DMS 273 (cell line): ENCODE measurements around the gene PIKFYVE.
"Not testable (repeated sequence)": the region's sequence is repeated elsewhere in the genome, so short reads cannot be mapped to it uniquely, and the experiment has no call there.

Experiments used
- DNase-seq: peaks from one replicate; lab custom pipeline; 2025; ENCODE audit not compliant: unreplicated experiment; lab: John Stamatoyannopoulos, UW

The PIKFYVE gene

GRCh38 chr2:208359632-208359986, 93.6 kb downstream of the PIKFYVE start:
- DNase-seq, result no peak

- DNase-seq, result peak; percentile 81
These were observed 94.4 kb downstream of the PIKFYVE start for GRCh38 chr2:208360259-208361076.

DNA sequence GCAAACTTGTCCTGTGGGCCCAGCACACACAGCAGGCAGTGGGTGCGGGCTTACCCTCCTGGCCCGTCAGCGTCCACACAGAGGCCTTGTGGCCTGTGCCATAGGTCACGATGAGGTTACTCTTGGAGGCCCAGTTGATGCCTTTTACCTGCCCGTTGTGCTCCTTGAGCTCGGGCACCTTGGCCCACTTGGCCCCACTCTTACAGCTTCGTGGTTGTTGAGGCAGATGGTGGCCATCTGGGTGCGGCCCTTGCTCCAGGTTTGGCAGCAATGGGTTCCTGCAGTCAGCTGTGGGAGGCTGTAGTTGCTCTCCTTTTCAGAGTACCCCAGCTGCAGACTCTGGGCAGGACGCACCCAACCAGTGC, 95.0 kb downstream of the PIKFYVE start:
- peak; percentile 81 for DNase-seq

- peak; percentile 48 for DNase-seq
These were observed 97.4 kb downstream of the PIKFYVE start for GRCh38 chr2:208363485-208363884.

GRCh38 chr2:208366215-208367127, 100.4 kb downstream of the PIKFYVE start:
- no peak for DNase-seq

- DNase-seq, result no peak
These were observed 103.0 kb downstream of the PIKFYVE start for GRCh38 chr2:208369091-208369490.

- no peak for DNase-seq
These were observed 105.0 kb downstream of the PIKFYVE start for GRCh38 chr2:208370881-208371633.

DNA sequence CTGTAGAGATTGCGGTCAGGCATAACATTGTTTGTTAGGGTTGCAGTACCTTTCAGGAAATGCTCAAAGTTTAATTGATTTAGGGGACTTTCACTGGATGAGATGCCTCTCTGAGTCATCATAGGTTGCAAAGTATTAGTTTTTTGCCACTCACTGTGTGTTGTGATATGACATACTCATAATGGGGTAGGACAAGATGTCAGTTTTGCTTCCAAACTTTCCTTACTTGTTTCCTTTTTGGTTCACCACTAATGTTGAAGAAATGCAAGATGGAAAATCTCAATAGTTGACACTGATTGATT, 105.5 kb downstream of the PIKFYVE start:
- DNase-seq, result no peak

DNA sequence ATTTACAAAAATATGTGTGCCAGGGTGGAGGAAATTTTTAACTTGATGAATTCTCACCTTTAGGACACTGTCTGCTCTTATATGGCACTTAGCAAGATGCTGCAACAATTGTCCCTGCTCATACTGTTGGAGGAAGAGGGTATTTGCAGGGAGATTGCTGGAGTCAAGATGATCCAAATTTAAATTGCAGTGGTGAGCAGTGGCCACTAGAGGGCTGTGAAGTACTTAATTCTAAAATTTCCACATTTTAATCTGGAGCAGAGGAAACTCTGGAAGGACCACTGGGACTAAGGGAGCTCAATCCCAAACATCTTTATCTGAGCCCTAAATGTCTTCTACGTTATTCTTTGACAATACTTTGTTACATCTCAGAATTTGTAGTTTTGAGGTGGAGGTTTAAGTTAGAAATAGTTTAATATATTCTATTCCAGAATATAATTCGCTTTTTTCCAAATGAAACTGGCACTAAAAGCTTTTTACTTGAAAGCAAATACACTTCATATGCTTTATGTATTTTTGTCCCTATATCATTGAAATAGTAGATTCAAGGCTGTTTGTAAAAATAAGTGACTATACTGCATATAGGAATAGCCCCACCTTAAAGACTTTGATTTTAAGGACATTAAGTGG, 107.5 kb downstream of the PIKFYVE start:
- peak; percentile 75 for DNase-seq

DNA sequence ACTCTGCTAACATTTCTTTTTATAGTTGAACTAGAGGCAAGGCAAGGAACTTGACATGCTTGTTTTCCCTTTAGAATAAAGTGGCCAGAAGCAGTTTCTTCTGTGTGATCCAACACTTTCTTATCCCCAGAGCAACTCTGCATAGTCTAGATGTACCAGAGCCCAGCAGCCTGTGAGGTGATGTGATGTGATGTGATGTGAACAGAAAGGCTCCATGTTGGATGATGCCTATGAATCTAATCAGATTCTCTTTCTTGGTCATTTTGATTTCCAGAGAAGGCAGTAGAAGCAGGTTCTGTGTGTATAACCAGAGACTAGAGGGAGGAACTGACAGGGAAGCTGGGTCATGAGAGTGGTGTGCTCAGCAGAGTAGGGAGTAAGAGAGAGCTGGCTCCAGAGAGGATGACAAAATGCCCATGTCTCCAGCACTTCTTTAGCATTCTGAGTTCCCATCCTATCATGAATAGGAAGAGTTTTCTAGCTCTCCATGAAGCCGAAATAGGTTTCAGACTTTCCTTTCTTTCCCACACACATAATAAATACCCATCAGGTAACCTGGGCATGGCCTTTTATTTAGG, 109.5 kb downstream of the PIKFYVE start:
- DNase-seq, result no peak

GRCh38 chr2:208377344-208377860, 111.3 kb downstream of the PIKFYVE start:
- DNase-seq, result not testable (repeated sequence)

- no peak for DNase-seq
These were observed 113.1 kb downstream of the PIKFYVE start for GRCh38 chr2:208379192-208379591.

GRCh38 chr2:208384637-208385036, 118.6 kb downstream of the PIKFYVE start:
- DNase-seq, result no peak

DNA sequence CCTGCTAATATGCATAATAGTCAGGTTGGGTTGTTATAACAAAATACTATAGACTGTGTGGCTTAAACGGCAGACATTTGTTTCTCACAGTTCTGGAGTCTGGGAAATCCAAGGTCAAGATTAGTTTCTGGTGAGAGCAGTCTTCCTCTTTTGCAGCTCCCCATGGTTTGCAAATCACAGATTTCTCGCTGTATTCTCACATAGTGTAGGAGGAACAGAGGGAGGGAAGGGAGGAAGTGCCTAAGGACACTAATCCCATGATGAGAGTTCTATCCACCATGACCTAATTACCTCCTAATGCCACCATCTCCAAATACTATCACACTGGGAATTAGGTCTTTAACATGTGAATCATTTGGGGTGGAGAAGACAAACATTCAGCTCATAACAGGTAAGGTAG, 120.5 kb downstream of the PIKFYVE start:
- no peak for DNase-seq

DNA sequence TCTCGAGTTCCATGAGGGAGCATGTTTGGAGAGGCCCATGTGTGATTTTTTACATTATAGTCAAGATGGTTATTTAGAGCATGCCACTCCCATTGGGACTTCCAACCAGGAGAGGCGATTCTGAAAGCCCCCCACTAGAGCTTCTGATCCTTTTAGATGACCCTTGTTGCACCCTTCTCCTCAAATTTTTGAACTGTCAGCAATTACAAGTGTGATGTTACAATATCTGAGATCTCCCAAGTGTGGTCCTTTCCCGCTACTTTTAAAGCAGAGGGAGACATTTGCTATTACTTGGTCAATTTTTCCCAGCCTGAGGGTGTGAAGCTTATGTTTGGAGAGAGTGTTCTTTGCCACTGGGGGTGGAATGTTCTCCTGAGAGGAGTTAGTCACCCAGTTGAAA, 123.9 kb downstream of the PIKFYVE start:
- DNase-seq, result no peak

DNA sequence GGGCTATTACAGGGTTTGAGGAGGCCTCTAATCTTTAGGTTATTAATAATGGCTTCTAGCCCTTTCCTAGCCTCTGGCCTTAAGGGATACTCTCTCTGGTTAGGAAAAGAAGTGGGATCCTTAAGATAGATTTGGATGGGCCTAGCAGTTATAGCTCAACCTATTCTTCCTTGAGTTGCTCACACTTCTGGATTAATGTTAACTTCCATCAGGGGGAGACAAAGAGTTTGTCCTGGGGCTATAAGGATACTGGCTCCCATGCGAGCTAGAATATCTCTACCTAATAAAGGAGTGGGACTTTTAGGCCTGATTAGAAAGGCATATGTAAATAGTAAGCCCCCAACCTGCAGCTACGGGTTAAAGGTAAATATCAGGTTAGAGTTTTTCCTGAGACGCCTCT, 126.2 kb downstream of the PIKFYVE start:
- DNase-seq, result no peak

GRCh38 chr2:208396796-208397195, 130.7 kb downstream of the PIKFYVE start:
- DNase-seq, result not testable (repeated sequence)

GRCh38 chr2:208399201-208399600, 133.1 kb downstream of the PIKFYVE start:
- no peak for DNase-seq

DNA sequence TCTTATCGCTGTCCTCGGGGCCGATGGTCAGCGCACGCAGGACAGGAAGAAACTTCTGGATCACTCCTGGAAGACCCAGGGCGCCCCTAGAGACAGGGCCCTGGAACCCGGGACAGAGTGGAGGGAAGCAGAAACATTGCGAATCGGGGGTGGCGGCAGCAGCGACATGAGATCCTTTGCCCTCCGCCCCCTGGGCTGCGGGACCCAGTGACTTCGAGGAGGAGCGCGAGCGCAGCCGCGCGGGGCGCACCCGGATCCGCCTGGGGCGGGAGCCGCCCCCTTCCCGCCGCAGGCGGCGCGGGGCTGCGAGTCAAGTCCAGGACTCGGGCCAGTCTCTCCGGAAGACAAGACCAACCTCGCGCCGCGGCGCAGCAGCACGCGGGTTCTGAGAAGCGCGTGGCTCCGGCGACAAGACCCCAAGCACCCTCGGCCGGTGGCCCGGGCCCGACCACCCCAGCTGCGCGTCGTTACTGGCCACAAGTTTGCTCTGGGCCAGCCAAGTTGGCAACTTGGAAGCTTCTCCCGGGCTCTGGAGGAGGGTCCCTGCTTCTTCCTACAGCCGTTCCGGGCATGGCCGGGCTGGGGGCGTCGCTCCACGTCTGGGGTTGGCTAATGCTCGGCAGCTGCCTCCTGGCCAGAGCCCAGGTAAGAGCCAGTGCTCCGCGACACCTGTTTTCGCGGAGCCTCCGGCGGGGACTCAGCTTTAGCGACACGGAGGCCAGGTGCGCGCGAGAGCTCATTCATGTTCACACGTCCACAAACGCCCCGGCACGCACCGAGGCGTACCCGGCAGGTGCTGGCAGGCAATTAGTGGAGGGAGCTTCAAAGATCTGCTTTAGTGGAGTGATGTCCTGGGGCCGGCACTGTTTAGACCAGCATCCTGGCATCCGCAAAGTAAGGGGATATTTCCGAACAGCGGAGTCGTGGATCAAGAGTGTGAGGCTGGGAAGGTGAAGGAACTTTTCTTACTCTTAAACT, 140.7 kb downstream of the PIKFYVE start, which contains the start of gene PTH2R:
Gene PTH2R, plus strand, starts transcription at position 319 of the 978 bp plus-strand sequence. Its CDS starts 252 bp downstream, at position 571.
- DNase-seq, result peak; percentile 57
